ENCODE results near the gene OR1J4.
"Not testable (repeated sequence)": the region's sequence is repeated elsewhere in the genome, so short reads cannot be mapped to it uniquely, and the experiment has no call there.

OR1J4 gene

DNA sequence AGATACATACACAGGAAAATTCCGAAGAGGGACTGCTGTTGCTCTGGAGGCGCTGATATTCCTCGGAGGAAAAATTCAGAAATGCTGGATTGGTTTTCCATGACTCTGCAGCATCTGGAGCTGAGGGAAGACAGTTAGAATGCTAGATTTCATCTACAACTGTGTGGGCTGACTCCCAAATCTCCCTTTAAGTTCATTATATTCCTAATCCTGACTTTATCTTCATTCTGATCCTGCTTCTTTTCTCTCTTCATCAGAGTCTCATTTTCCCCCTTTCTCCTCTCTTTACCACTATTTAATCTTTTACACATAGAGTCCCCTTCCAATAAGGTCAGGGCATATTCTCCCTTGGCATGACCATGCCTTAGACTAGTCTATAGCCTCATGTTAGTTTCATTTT lies 8.3 kb downstream of the OR1J4 start, which contains the start of gene OR1N1:
OR1N1 (minus strand) TSS at position 101 of the 400 bp plus-strand sequence; CDS start at position 101, 0 bp downstream.
- FAIRE-seq (no peak), DNase-seq (ENCODE audit: insufficient read length) (no peak)
- TF ChIP-seq POLR2A (IDR thresholded peaks at IDR 0.05; ENCODE audit: low read depth, low read length) (no peak), POLR2AphosphoS5 (IDR thresholded peaks at IDR 0.05; ENCODE audit: low read depth, low read length) (no peak), TAF1 (IDR thresholded peaks at IDR 0.05; ENCODE audit: borderline replicate concordance, low read depth, low read length) (no peak)

DNA sequence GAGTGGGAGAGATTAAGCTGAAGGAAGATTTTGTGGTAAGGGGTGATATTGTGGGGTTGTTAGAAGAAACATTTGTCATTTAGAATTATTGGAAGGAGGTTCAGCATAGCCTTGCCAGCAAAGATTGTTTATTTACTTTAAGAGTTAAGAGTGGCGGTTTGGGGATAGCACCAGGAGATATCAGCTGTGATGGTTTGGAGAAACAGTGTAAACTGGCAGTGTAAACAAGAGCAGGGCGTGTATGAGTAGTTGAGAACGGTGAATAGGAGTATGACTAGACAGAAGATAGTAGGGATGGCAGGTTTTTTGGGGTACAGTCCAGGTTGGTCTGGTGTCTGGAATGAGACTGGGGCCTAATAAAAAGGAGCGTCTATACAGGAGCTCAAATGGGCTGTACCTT lies 12.2 kb downstream of the OR1J4 start:
- not testable (repeated sequence) for DNase-seq (ENCODE audit: insufficient read length); FAIRE-seq

DNA sequence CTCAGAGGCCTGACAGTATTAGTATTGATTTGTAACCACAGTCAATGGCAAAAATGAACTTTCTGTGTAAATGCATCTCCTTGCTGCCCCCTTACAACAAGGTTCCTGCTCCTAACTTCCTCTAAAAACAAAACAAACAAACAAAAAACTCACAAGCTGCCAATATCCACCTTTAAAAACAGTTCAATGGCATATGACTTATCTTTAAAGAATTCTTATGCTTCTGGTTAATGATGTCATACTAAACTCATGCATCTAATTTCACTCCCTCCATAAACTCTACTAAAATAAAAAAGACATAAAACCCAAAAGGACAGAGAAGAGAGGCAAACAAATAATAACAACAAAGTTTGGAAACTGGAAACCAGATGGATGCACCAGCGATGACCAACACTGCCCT lies 17.2 kb downstream of the OR1J4 start:
- no peak for DNase-seq (ENCODE audit: insufficient read length)
- no peak for TF ChIP-seq POLR2AphosphoS5 (IDR thresholded peaks at IDR 0.05; ENCODE audit: low read depth, low read length)
- TF ChIP-seq POLR2A (IDR thresholded peaks at IDR 0.05; ENCODE audit: low read depth, low read length), result no peak
- TF ChIP-seq TAF1 (IDR thresholded peaks at IDR 0.05; ENCODE audit: borderline replicate concordance, low read depth, low read length), result no peak
- no peak for FAIRE-seq

DNA sequence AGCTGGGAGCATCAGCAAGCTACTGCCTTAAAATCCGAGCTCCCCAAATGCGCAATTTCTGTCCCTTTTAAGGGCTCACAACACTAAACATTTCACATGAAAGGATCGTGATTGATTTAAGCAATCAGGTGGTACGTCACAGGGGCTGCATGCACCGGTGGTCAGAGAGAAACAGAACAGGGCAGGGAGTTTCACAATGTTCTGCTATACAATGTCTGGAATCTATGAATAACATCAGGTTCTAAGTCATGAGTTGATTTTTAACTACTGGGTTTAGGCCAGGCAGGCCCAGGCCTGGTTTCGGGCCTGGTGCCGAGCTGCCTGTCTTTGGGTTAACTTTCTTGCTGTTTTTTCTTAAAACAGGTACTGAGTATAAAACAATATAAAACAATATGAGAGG lies 18.1 kb downstream of the OR1J4 start:
- not testable (repeated sequence) for FAIRE-seq

DNA sequence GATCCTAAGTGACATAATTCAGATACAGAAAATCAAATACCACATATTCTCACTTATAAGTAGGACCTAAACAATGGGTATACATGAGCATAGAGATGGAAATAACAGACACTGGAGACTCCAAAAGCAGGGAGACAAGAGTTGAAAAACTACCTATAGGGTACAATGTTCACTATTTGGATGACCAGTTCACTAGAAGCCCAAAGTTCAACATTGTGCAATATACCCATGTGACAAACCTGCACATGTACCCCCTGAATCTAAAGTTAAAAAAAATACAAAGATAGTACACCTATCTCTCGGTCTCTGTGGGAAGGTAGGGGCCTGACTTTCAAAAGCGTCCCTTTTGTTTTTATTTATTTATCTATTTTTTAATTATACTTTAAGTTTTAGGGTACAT lies 19.8 kb downstream of the OR1J4 start:
- no peak for FAIRE-seq
- DNase-seq (ENCODE audit: insufficient read length), result no peak
- TF ChIP-seq POLR2AphosphoS5 (IDR thresholded peaks at IDR 0.05; ENCODE audit: low read depth, low read length), result no peak
- TF ChIP-seq TAF1 (IDR thresholded peaks at IDR 0.05; ENCODE audit: borderline replicate concordance, low read depth, low read length), result no peak
- no peak for TF ChIP-seq POLR2A (IDR thresholded peaks at IDR 0.05; ENCODE audit: low read depth, low read length)

More for the DNA sequence above, 18.1 kb downstream of the OR1J4 start:
- DNase-seq (ENCODE audit: insufficient read length), result not testable (repeated sequence)

DNA sequence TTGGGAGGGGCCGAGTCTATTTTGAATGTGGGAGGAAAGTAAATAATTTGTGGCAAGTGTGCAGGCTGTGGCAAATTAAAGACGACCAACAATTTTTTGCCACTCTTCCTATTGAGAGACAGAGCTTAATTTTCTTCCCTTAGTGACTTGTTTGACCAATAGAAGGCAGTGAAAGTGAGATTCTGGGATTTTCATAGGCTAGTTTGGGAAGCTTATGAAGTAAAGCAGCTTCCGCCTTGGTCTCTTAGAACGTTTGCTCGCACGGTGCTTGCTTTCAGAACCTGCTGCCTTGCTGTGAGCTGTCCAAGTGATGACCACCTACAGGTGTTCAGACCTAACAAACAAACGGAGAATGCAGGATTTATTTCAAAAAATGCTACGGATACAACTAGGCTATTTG lies 27.3 kb downstream of the OR1J4 start:
- DNase-seq (ENCODE audit: insufficient read length) (no peak), FAIRE-seq (no peak)
- TF ChIP-seq TAF1 (IDR thresholded peaks at IDR 0.05; ENCODE audit: borderline replicate concordance, low read depth, low read length) (no peak), POLR2AphosphoS5 (IDR thresholded peaks at IDR 0.05; ENCODE audit: low read depth, low read length) (no peak), POLR2A (IDR thresholded peaks at IDR 0.05; ENCODE audit: low read depth, low read length) (no peak)

DNA sequence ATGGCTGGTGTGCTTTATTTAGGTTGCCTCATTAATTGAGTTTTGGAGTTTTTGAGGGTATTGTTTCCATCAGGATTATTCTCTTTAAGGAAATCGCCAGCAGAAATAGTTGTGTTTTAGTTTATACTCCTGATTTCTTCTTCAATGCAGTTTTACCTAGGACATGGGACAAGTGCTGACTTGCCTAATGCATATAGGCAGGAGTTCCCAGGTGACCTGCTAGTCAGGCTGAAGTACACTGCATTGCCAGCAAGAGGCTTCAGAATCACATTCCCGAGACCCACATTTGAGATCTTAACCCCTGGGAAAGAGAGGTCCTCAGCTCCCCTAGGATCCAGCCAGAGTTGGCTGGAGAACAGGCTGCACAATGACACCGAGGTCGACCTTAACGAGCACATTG lies 32.4 kb downstream of the OR1J4 start:
- FAIRE-seq (no peak), DNase-seq (ENCODE audit: insufficient read length) (no peak)
- no peak for TF ChIP-seq POLR2A (IDR thresholded peaks at IDR 0.05; ENCODE audit: low read depth, low read length)
- TF ChIP-seq TAF1 (IDR thresholded peaks at IDR 0.05; ENCODE audit: borderline replicate concordance, low read depth, low read length), result no peak
- no peak for TF ChIP-seq POLR2AphosphoS5 (IDR thresholded peaks at IDR 0.05; ENCODE audit: low read depth, low read length)

DNA sequence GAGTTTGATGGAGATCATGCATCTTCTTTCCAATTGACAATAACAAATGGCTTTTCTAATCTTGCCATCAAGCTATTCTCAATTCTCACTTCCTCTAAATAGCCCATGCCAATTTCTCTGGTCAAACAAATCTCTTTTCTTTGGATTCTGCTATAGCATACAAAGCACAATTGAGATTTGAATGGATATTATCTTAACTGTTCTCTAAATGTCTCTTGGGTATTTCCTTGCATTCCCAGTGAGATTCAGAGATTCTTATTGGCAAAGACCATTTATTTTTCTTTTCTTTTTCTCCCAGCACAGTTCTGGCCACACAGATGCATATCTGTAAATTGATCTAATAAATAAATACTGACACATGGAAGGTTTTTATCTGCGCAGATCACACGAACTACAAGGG lies 33.9 kb downstream of the OR1J4 start, which contains the start of gene OR1N2:
OR1N2 (plus strand) TSS at position 301 of the 400 bp plus-strand sequence. CDS start 100 bp downstream, outside the sequence.
- TF ChIP-seq POLR2A (IDR thresholded peaks at IDR 0.05; ENCODE audit: low read depth, low read length), result no peak
- TF ChIP-seq POLR2AphosphoS5 (IDR thresholded peaks at IDR 0.05; ENCODE audit: low read depth, low read length), result no peak
- no peak for TF ChIP-seq TAF1 (IDR thresholded peaks at IDR 0.05; ENCODE audit: borderline replicate concordance, low read depth, low read length)
- no peak for FAIRE-seq
- no peak for DNase-seq (ENCODE audit: insufficient read length)

DNA sequence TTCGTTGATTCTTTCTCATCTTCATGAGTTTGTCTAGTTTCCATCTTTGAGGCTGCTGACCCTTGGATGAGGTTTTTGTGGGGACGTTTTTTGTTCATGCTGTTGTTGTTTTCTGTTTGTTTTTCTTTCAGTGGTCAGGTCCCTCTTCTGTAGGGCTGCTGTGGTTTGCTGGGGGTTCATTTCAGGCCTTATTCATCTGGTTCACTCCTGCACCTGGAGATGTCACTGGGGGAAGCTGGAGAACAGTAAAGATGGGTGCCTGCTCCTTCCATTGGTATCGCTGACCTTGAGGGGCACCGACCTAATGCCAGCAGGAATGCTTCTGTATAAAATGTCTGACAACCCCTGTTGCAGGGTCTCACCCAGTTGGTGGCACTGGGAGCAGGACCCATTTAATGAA lies 42.5 kb downstream of the OR1J4 start:
- DNase-seq (ENCODE audit: insufficient read length) (no peak), FAIRE-seq (no peak)
- TF ChIP-seq POLR2AphosphoS5 (IDR thresholded peaks at IDR 0.05; ENCODE audit: low read depth, low read length) (no peak), POLR2A (IDR thresholded peaks at IDR 0.05; ENCODE audit: low read depth, low read length) (no peak), TAF1 (IDR thresholded peaks at IDR 0.05; ENCODE audit: borderline replicate concordance, low read depth, low read length) (no peak)

DNA sequence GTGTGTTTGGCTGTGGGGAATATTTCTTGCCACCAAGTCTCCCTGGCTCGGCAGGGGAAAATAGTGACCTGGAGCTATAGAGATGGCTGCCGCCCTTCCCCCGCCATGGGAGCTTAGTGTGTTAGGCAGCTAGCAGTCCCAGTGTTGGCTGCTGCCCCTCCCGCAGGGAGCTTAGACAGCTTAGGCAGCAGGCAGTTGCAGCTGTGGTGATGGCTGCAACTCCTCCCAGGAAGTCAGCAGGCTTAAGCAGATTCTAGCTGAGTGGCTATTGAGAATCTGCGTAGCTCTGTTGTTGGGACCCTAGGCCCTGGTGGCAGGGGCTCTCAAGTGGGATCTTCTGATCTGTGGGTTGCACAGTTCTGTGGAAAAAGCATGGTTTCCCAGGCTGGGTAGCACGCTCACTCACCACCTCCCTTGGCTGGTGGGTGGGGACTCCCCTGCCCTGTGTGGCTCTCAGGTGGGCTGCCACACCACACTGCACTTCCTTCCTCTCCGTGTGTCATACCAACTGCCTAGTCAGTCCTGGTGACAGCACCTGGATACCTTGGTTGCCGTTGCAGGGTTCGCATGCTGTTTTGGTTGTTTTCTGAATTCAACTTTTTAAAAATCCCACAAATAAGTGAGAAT lies 43.3 kb downstream of the OR1J4 start:
- DNase-seq (ENCODE audit: insufficient read length), result no peak
- FAIRE-seq, result no peak
- TF ChIP-seq TAF1 (IDR thresholded peaks at IDR 0.05; ENCODE audit: borderline replicate concordance, low read depth, low read length) (no peak), POLR2AphosphoS5 (IDR thresholded peaks at IDR 0.05; ENCODE audit: low read depth, low read length) (no peak), POLR2A (IDR thresholded peaks at IDR 0.05; ENCODE audit: low read depth, low read length) (no peak)

DNA sequence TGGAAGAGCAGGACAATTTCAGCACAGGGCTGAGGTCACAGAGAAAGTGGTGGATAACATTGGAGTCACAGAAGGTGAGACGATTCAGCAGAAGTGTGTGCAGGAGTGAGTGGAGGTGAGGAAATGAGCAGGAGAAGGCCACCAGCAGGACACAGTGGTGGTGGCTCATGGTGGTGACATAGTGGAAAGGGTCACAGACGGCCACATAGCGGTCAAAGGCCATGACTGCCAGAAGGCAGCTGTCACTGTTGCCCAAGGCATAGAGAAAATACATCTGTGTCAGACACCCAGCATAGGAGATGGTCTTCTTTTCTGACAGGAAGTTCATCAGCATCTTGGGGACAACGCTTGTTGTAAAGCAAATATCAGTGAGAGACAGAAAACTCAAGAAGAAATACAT lies 49.0 kb downstream of the OR1J4 start:
- DNase-seq (ENCODE audit: insufficient read length) (no peak), FAIRE-seq (no peak)
- TF ChIP-seq POLR2AphosphoS5 (IDR thresholded peaks at IDR 0.05; ENCODE audit: low read depth, low read length) (no peak), TAF1 (IDR thresholded peaks at IDR 0.05; ENCODE audit: borderline replicate concordance, low read depth, low read length) (no peak), POLR2A (IDR thresholded peaks at IDR 0.05; ENCODE audit: low read depth, low read length) (no peak)
